GM12878 (cell line): Measurements from ENCODE around the gene ADCY7. TPM values are rescaled to one million over a fixed set of nuclear protein-coding genes. Genes with fewer than 3 reads are reported as not detected.

ENCODE experiments used
- ATAC-seq: fragments of 200-7000 bp; cut with Tn5 transposase; 3 replicates; pipeline ENCODE4 v1.9.1; 2020; ENCODE audit warnings: mild to moderate bottlenecking, moderate library complexity
- BruUV-seq: library from RNA; stranded (reverse); fragments of 400-500 nt; replicated peaks from 2 replicates; lab custom pipeline; 2021; lab: Mats Ljungman, UMichigan
- CTCF ChIA-PET: fragments of 300-600 bp; sonication (Branson Sonifier 250); formaldehyde crosslinking; extraction: SDS; loops from one replicate; lab custom pipeline; 2021; ENCODE audit warnings: inconsistent platforms; lab: Yijun Ruan, JAX
- POLR2A ChIA-PET: fragments of 350-600 bp; formaldehyde crosslinking; extraction: SDS; loops from one replicate; lab custom pipeline; 2021; ENCODE audit warnings: inconsistent platforms; lab: Charles Lee
- RAD21 ChIA-PET: fragments of 300-600 bp; sonication (Branson Sonifier 250); formaldehyde crosslinking; loops from one replicate; lab custom pipeline; 2023; ENCODE audit warnings: antibody characterized with exemption; ENCODE audit not compliant: unreplicated experiment; lab: Charles Lee
- SMC1A ChIA-PET: fragments of 300-600 bp; sonication (Branson Sonifier 250); formaldehyde crosslinking; loops from one replicate; lab custom pipeline; 2023; ENCODE audit not compliant: unreplicated experiment, uncharacterized antibody; lab: Charles Lee
- DNase-seq: peaks from one replicate; pipeline ENCODE4 v3.0.0-alpha.2; 2011; ENCODE audit warnings: low read depth, low spot score
- FAIRE-seq: peaks from 3 replicates; lab custom pipeline; 2011; peaks lifted over from hg19 to GRCh38; lab: Jason Lieb, UNC
- H2AFZ ChIP-seq: 2 replicates; pipeline ENCODE4 v1.6.0; 2011; ENCODE audit warnings: low read depth, low read length, control low read depth; ENCODE audit not compliant: control insufficient read depth
- H3K27ac ChIP-seq: 2 replicates; pipeline ENCODE4 v1.5.1; 2011; ENCODE audit warnings: control low read depth; ENCODE audit not compliant: control insufficient read depth, insufficient read depth
- H3K27me3 ChIP-seq, 2 experiments: replicated peaks in 1 of 2; 2 replicates each; pipeline versions ENCODE4 v1.6.0 to v1.6.1; 2011; ENCODE audit warnings: low read length in 1 of 2; ENCODE audit not compliant: control insufficient read depth in 2 of 2, insufficient read depth in 2 of 2
- H3K36me3 ChIP-seq, 2 experiments: 2 replicates each; pipeline ENCODE4 v1.5.1; 2011; ENCODE audit warnings: low read length in 1 of 2; ENCODE audit not compliant: control insufficient read depth in 2 of 2, insufficient read depth in 2 of 2
- H3K4me1 ChIP-seq: 2 replicates; pipeline ENCODE4 v1.6.1; 2011; ENCODE audit warnings: mild to moderate bottlenecking, low read length, moderate library complexity, mixed read lengths; ENCODE audit not compliant: control insufficient read depth, insufficient read depth
- H3K4me2 ChIP-seq: 2 replicates; pipeline ENCODE4 v1.6.0; 2011; ENCODE audit warnings: control low read depth; ENCODE audit not compliant: control insufficient read depth, insufficient read depth
- H3K4me3 ChIP-seq: fragments of 200-600 bp; sonication (generic); 2 replicates; pipeline ENCODE4 v1.5.1; 2016
- H3K79me2 ChIP-seq: 2 replicates; pipeline ENCODE4 v1.6.0; 2011; ENCODE audit warnings: low read length; ENCODE audit not compliant: control insufficient read depth, insufficient read depth
- H3K9ac ChIP-seq: 2 replicates; pipeline ENCODE4 v1.8.0; 2011; ENCODE audit warnings: low read length, control low read depth, mixed read lengths; ENCODE audit not compliant: control insufficient read depth, insufficient read depth
- H3K9me3 ChIP-seq: replicated peaks from 3 replicates; pipeline ENCODE4 v1.5.1; 2011; ENCODE audit warnings: mild to moderate bottlenecking, low read length; ENCODE audit not compliant: control insufficient read depth, insufficient read depth
- H4K20me1 ChIP-seq: 2 replicates; pipeline ENCODE4 v1.6.0; 2011; ENCODE audit not compliant: control insufficient read depth, insufficient read depth
- CREB1 ChIP-seq: IDR thresholded peaks from 2 replicates; pipeline ENCODE4 v1.6.1; 2012; ENCODE audit warnings: low read depth, mild to moderate bottlenecking, inconsistent platforms
- MEF2A ChIP-seq: IDR thresholded peaks from 2 replicates; pipeline ENCODE4 v1.6.1; 2011; ENCODE audit warnings: low read depth, mild to moderate bottlenecking, low read length, moderate library complexity; ENCODE audit not compliant: insufficient read depth
- MTA3 ChIP-seq: IDR thresholded peaks from 2 replicates; pipeline ENCODE4 v1.6.1; 2012; ENCODE audit warnings: low read length, inconsistent platforms, borderline replicate concordance
- NR2F1 ChIP-seq: fragments of 450-650 bp; conservative IDR thresholded peaks from 2 replicates; pipeline ENCODE4 v1.6.1; 2017; ENCODE audit warnings: mild to moderate bottlenecking
- RELA ChIP-seq: fragments of 450-650 bp; IDR thresholded peaks from 2 replicates; pipeline ENCODE4 v1.8.0; 2014; ENCODE audit warnings: borderline replicate concordance; ENCODE audit not compliant: partially characterized antibody
- REST ChIP-seq: IDR thresholded peaks from 2 replicates; pipeline ENCODE4 v1.6.1; 2012; ENCODE audit warnings: mild to moderate bottlenecking, low read depth, low read length
- ZNF274 ChIP-seq: IDR thresholded peaks from one replicate; pipeline ENCODE4 v1.8.0; 2011; ENCODE audit not compliant: insufficient read length, insufficient read depth
- WGBS: methylation state at CpG from one replicate; pipeline ENCODE4 v1.1.6; 2016; ENCODE audit warnings: low lambda C conversion rate; ENCODE audit not compliant: insufficient replicate concordance, insufficient coverage; ENCODE audit errors: missing lambda C conversion rate; 5-methylcytosine and 5-hydroxymethylcytosine counted together
- in situ Hi-C: fragments of 300-500 bp; cut with MboI; formaldehyde crosslinking; loops from 9 replicates; pipeline ENCODE4 v1.14.3; 2018; ENCODE audit warnings: mixed read lengths
- intact Hi-C: fragments of 100-400 bp; cut with micrococcal nuclease; formaldehyde crosslinking; loops from one replicate; pipeline ENCODE4 v1.14.2; 2022; ENCODE audit not compliant: unreplicated experiment
- polyA plus RNA-seq, 11 experiments: library from polyadenylated mRNA; depleted of rRNA in 4 of 11; unstranded in 6 of 11; stranded (reverse) in 5 of 11; fragments of >200 nt; fragmentation: Nextera tagmentation in 4 of 11; fragmentation: Illumina TruSeq in 1 of 11; extraction: Ambion mirVana in 4 of 11; extraction: Trizol in 1 of 11; gene quantifications; 1 replicate in 1 of 11; 2 replicates in 10 of 11; pipeline versions ENCODE4 v1.2.1 to v1.2.3, GENCODE V29; 2011 to 2016; ENCODE audit warnings: inconsistent platforms in 2 of 11, missing spikeins in 2 of 11, low read depth in 1 of 11
- total RNA-seq, 4 experiments: library from RNA; depleted of rRNA in 3 of 4; stranded (reverse); fragments of >200 nt in 3 of 4; fragmentation: Illumina TruSeq in 1 of 4; extraction: Trizol in 1 of 4; gene quantifications; 2 replicates each; pipeline versions ENCODE4 v1.2.1 to v1.2.3, GENCODE V29; 2013 to 2021
- TF ChIP-seq, protein P1 (sequence below): fragments of 450-650 bp; IDR thresholded peaks from 2 replicates; pipeline ENCODE4 v1.6.1; 2016; ENCODE audit warnings: mild to moderate bottlenecking
- TF ChIP-seq, protein P2 (sequence below): IDR thresholded peaks from 2 replicates; pipeline ENCODE4 v1.6.1; 2012; ENCODE audit warnings: low read depth, low read length, improper control_type of control experiment

ADCY7 gene
- total and polyA plus RNA-seq, 10 of the 15 experiments (the other 5 are each of a cell fraction or from before 2014, with no cell fraction given): 1.2 to 87.9 (median 24.4) TPM

DNA sequence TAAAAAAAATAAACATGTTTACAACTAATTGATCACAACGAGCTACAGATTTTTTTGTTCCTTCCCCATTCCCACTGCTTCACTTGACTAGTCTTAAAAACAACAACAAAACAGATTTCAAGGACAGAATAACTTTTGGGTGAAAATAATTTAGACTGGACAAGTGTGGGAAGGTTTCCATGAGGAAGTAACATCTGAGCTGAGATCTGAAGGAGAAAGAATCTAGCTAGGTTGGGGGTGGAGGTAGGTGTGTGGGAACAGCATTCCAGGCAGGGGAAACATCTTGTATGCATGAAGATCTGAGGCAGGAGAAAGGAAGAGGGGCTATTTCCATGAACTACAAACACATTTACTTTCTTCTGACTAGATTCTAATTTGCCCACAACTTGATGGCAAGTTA, 93.3 kb downstream of the ADCY7 start:
- ChIA-PET CTCF (interaction anchor here (1.1 to 13.3 kb wide), 12 partner anchors 7 to 446 kb away, joined by 3 to 236 read pairs (median 12); partner anchors contain the start of genes BRD7 and CNEP1R1), SMC1A (interaction anchor here (0.5 to 2.9 kb wide), 11 partner anchors 11 to 446 kb away, joined by 3 to 17 read pairs (median 5); partner anchors contain the start of gene CNEP1R1), RAD21 (interaction anchor here (1.0 to 2.4 kb wide), 8 partner anchors 109 to 447 kb away, joined by 3 to 10 read pairs (median 6); partner anchors contain the start of gene CNEP1R1), POLR2A (interaction anchor here (0.9 to 1.5 kb wide), 2 partner anchors 30 to 86 kb away, joined by 3 read pairs; no protein-coding TSS in a partner anchor)
- in situ Hi-C loops (no loop called here), intact Hi-C loops (loop anchor here (10.0 kb wide), 2 partner anchors 115 to 335 kb away; partner anchors contain the start of gene CNEP1R1)
- Histone ChIP-seq H3K27ac (no peak overlapping the region), H3K9ac (no peak overlapping the region), H3K4me1 (no peaks in the 10 kb centered on the region), H3K79me2 (peaks cover 6% of the 10 kb centered on the region), H3K9me3 (no peaks in the 10 kb centered on the region), H3K36me3 (peaks cover 1 to 25% of the 10 kb centered on the region in 2 experiments; a peak in 3 of 4 replicates), H4K20me1 (no peaks in the 10 kb centered on the region), H3K4me2 (no peak overlapping the region), H3K27me3 (no peaks in the 10 kb centered on the region), H2AFZ (no peak overlapping the region), H3K4me3 (no peak overlapping the region)
- BruUV-seq: no TSS peak
- WGBS: 4% methylated on average over 1 of the region's 1 CpG
- ATAC-seq: no peak
- no peak for TF ChIP-seq CREB1
- no peak for TF ChIP-seq ZNF274
- TF ChIP-seq, protein P1, sequence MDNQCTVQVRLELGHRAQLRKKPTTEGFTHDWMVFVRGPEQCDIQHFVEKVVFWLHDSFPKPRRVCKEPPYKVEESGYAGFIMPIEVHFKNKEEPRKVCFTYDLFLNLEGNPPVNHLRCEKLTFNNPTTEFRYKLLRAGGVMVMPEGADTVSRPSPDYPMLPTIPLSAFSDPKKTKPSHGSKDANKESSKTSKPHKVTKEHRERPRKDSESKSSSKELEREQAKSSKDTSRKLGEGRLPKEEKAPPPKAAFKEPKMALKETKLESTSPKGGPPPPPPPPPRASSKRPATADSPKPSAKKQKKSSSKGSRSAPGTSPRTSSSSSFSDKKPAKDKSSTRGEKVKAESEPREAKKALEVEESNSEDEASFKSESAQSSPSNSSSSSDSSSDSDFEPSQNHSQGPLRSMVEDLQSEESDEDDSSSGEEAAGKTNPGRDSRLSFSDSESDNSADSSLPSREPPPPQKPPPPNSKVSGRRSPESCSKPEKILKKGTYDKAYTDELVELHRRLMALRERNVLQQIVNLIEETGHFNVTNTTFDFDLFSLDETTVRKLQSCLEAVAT: no peak
- TF ChIP-seq MTA3: no peak
- no peak for TF ChIP-seq RELA
- no peak for TF ChIP-seq MEF2A
- TF ChIP-seq, protein P2, sequence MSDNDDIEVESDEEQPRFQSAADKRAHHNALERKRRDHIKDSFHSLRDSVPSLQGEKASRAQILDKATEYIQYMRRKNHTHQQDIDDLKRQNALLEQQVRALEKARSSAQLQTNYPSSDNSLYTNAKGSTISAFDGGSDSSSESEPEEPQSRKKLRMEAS: no peak
- TF ChIP-seq REST: no peak
- TF ChIP-seq NR2F1: no peak
- no peak for DNase-seq
- no peak for FAIRE-seq
